ENCODE data around the gene PDK4. TPM values are rescaled to one million over a fixed set of nuclear protein-coding genes. Genes with fewer than 3 reads are reported as not detected.

The PDK4 gene
- total and polyA plus RNA-seq, 10 of the 15 experiments (the other 5 are each of a cell fraction or from before 2014, with no cell fraction given), result 0.03 to 0.46 TPM; not detected in 8

DNA sequence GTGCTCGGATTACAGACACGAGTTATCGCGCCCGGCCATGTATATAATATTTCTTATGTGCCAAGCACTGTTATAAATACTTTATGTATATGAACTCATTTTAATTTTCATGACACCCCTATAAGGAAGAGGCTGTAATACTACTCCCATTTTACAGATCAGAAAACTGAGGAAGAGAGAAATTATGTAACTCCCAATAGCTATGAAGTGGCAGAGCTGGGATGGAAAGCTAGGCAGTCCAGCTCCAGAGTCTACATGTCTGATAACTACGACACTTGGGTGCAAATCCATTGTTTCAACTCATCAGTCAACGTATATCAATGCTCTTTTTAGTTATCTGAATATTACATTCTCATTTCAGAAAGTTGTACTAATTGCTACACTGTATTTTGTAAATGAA lies 17.0 kb downstream of the PDK4 start (continued):
- TF ChIP-seq, protein P1, sequence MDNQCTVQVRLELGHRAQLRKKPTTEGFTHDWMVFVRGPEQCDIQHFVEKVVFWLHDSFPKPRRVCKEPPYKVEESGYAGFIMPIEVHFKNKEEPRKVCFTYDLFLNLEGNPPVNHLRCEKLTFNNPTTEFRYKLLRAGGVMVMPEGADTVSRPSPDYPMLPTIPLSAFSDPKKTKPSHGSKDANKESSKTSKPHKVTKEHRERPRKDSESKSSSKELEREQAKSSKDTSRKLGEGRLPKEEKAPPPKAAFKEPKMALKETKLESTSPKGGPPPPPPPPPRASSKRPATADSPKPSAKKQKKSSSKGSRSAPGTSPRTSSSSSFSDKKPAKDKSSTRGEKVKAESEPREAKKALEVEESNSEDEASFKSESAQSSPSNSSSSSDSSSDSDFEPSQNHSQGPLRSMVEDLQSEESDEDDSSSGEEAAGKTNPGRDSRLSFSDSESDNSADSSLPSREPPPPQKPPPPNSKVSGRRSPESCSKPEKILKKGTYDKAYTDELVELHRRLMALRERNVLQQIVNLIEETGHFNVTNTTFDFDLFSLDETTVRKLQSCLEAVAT (IDR thresholded peaks at IDR 0.05), result no peak
- TF ChIP-seq CHD4 (IDR thresholded peaks at IDR 0.05) (no peak), FOXK2 (IDR thresholded peaks at IDR 0.05) (no peak), NRF1 (conservative IDR thresholded peaks at IDR 0.05; ENCODE audit: low read depth, low read length) (no peak), ZNF274 (IDR thresholded peaks at IDR 0.05; ENCODE audit: insufficient read depth, insufficient read length) (no peak)
- TF ChIP-seq, protein P2, sequence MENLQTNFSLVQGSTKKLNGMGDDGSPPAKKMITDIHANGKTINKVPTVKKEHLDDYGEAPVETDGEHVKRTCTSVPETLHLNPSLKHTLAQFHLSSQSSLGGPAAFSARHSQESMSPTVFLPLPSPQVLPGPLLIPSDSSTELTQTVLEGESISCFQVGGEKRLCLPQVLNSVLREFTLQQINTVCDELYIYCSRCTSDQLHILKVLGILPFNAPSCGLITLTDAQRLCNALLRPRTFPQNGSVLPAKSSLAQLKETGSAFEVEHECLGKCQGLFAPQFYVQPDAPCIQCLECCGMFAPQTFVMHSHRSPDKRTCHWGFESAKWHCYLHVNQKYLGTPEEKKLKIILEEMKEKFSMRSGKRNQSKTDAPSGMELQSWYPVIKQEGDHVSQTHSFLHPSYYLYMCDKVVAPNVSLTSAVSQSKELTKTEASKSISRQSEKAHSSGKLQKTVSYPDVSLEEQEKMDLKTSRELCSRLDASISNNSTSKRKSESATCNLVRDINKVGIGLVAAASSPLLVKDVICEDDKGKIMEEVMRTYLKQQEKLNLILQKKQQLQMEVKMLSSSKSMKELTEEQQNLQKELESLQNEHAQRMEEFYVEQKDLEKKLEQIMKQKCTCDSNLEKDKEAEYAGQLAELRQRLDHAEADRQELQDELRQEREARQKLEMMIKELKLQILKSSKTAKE (IDR thresholded peaks at IDR 0.05; ENCODE audit: low read depth, poor library complexity, severe bottlenecking), result no peak
- TF ChIP-seq, protein P3, sequence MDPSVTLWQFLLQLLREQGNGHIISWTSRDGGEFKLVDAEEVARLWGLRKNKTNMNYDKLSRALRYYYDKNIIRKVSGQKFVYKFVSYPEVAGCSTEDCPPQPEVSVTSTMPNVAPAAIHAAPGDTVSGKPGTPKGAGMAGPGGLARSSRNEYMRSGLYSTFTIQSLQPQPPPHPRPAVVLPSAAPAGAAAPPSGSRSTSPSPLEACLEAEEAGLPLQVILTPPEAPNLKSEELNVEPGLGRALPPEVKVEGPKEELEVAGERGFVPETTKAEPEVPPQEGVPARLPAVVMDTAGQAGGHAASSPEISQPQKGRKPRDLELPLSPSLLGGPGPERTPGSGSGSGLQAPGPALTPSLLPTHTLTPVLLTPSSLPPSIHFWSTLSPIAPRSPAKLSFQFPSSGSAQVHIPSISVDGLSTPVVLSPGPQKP (IDR thresholded peaks at IDR 0.05; ENCODE audit: low read depth, low read length), result no peak

DNA sequence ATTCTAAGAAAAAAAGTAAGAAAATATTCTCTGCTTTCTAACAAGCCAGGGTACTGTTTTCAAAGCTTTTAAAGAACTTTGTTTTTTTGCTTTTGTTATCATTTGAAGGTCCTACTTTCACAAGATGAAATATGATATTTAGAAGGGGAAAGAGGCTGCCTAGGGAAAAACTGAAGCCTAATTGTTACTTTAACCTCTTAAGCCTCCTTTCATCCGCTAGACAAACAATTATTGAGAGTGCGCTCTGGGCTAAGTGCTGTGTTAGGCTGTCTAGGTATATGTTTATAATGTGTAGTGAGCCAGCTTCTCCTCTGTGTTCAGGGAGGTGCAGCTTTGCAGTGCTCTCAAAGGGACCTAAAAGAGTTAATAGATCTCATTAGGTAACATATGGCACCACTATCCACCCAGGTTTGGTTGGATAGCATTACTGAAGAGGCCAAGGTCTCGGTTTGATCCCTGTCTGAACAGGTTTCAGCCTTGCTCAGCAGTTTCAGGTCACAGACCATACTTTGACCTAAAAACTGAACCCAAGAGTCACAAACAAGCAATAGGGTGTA lies 17.9 kb downstream of the PDK4 start:
- Histone ChIP-seq H3K27me3 (replicated peaks in 1 of 2; ENCODE audit: control insufficient read depth in 2 of 2, insufficient read depth in 2 of 2, low read length in 1 of 2) (no peaks in the 10 kb centered on the region), H4K20me1 (ENCODE audit: control insufficient read depth, insufficient read depth) (no peaks in the 10 kb centered on the region; the same call in 1 of the 2 replicates), H3K79me2 (ENCODE audit: control insufficient read depth, insufficient read depth, low read length) (no peaks in the 10 kb centered on the region), H3K36me3 (ENCODE audit: control insufficient read depth in 2 of 2, insufficient read depth in 2 of 2, low read length in 1 of 2) (no peaks in the 10 kb centered on the region), H3K4me2 (ENCODE audit: control insufficient read depth, insufficient read depth) (no peak overlapping the region), H3K4me3 (no peak overlapping the region), H3K9me3 (replicated peaks; ENCODE audit: control insufficient read depth, insufficient read depth, low read length) (no peaks in the 10 kb centered on the region), H3K9ac (ENCODE audit: control insufficient read depth, insufficient read depth, low read length) (no peak overlapping the region), H3K27ac (ENCODE audit: control insufficient read depth, insufficient read depth) (no peak overlapping the region), H3K4me1 (ENCODE audit: control insufficient read depth, insufficient read depth, low read length) (no peaks in the 10 kb centered on the region), H2AFZ (ENCODE audit: control insufficient read depth, low read depth, low read length) (no peak overlapping the region)
- SMC1A ChIA-PET (ENCODE audit: uncharacterized antibody, unreplicated experiment), result interaction anchor here (0.7 kb wide), 1 partner anchor 19 kb away, joined by 3 read pairs; no protein-coding TSS in a partner anchor
- CTCF ChIA-PET, result no interaction called here
- DNase-seq (ENCODE audit: low read depth, low spot score), result no peak
- intact Hi-C loops (cut with micrococcal nuclease; ENCODE audit: unreplicated experiment) (no loop called here), in situ Hi-C loops (cut with MboI) (no loop called here)
- no TSS peak for BruUV-seq (replicated peaks)
- 32% methylated on average over 3 of the region's 3 CpGs for WGBS (ENCODE audit: insufficient coverage, insufficient replicate concordance, low lambda C conversion rate, missing lambda C conversion rate)
- no peak for TF ChIP-seq MEF2B (IDR thresholded peaks at IDR 0.05; ENCODE audit: partially characterized antibody, poor library complexity, severe bottlenecking)
- RAD21 ChIA-PET (ENCODE audit: unreplicated experiment), result no interaction called here
- no peak for ATAC-seq
- POLR2A ChIA-PET, result no interaction called here
- FAIRE-seq, result no peak

All from GM12878 (cell line).